Measurements from ENCODE around the gene SPO11. TPM values are rescaled to one million over a fixed set of nuclear protein-coding genes. Genes with fewer than 3 reads are reported as not detected.

Gene SPO11
- total RNA-seq, 2 experiments from 2014 or later, result not detected

DNA sequence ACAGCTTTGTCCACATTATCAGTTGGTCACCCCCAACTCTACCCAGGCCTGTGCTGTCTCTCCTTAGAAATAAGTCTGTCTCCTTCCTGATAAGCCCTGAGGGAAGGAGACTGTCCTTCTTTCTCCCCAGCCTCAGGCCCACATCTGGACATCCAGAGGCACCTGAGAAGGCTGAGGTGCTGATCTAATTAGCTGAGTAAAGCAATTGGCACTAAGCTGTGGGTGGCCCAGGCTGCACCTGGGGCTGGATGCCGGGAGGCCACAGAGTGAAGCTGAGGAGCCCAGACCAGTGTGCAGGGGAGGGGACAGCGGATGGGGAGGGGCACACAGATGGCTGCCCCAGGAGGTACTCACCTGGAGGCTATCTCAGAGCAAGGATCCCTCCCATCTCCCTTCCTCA, 37.0 kb upstream of the SPO11 start:
- H3K27ac Mint-ChIP-seq, result no peak overlapping the region
- no peaks in the 10 kb centered on the region for H3K36me3 Mint-ChIP-seq (ENCODE audit: low read depth)
- H3K27me3 Mint-ChIP-seq, result peaks cover 20% of the 10 kb centered on the region
- no peak for DNase-seq
- CTCF ChIA-PET, result no interaction called here
- POLR2A ChIA-PET, result no interaction called here
- no peaks in the 10 kb centered on the region for H3K4me1 Mint-ChIP-seq
- no peak overlapping the region for H3K4me3 Mint-ChIP-seq
- H3K9me3 Mint-ChIP-seq, result no peaks in the 10 kb centered on the region

DNA sequence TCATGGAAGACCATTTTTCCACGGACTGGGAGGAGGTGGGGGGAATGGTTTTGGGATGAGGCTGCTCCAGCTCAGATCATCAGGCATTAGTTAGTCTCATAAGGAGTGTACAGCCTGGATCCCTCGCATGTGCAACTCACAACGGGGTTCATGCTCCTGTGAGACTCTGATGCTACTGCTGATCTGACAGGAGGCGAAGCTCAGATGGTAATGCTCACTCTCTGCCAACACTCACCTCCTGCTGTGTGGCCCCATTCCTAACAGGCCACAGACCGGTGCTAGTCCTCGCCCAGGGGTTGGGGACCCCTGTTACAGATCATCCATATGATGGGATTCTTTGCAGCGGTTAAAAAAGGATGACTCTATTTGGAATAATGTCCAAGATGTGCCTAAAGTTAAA, 35.6 kb upstream of the SPO11 start:
- Mint-ChIP-seq H3K36me3 (ENCODE audit: low read depth) (no peaks in the 10 kb centered on the region), H3K4me1 (no peaks in the 10 kb centered on the region), H3K4me3 (no peak overlapping the region), H3K27ac (no peak overlapping the region), H3K9me3 (no peaks in the 10 kb centered on the region), H3K27me3 (peaks cover 12% of the 10 kb centered on the region)
- no peak for DNase-seq
- ChIA-PET CTCF (no interaction called here), POLR2A (no interaction called here)

GRCh38 chr20:57294550-57294949, 35.1 kb upstream of the SPO11 start:
- Mint-ChIP-seq H3K27ac (no peak overlapping the region), H3K36me3 (ENCODE audit: low read depth) (no peaks in the 10 kb centered on the region), H3K9me3 (no peaks in the 10 kb centered on the region), H3K4me1 (no peaks in the 10 kb centered on the region), H3K27me3 (peaks cover 12% of the 10 kb centered on the region), H3K4me3 (no peak overlapping the region)
- ChIA-PET CTCF (no interaction called here), POLR2A (no interaction called here)
- DNase-seq, result no peak

DNA sequence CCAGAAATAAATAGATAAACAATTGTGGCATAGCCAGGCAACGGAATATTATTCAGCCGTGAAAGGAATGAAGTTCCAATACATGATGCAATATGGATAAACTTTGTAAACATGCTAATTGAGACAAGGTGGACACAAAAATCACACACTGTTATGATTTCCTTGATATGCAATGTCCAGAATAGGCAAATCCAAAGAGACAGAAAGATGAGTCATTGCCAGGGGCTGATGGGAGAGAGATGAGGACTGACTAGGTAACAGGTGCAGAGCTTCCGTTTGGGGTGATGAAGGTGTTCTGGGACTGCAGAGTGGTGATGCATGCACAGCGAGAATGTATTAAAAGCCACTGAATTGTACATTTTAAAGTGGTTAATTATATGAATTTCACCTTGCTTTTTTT, 31.1 kb upstream of the SPO11 start:
- no peaks in the 10 kb centered on the region for H3K36me3 Mint-ChIP-seq (ENCODE audit: low read depth)
- H3K4me3 Mint-ChIP-seq, result no peak overlapping the region
- no peaks in the 10 kb centered on the region for H3K4me1 Mint-ChIP-seq
- H3K27me3 Mint-ChIP-seq, result peaks cover 11% of the 10 kb centered on the region
- POLR2A ChIA-PET, result no interaction called here
- CTCF ChIA-PET, result no interaction called here
- no peak overlapping the region for H3K27ac Mint-ChIP-seq
- no peaks in the 10 kb centered on the region for H3K9me3 Mint-ChIP-seq
- no peak for DNase-seq

GRCh38 chr20:57301026-57301425, 28.6 kb upstream of the SPO11 start:
- ChIA-PET POLR2A (no interaction called here), CTCF (no interaction called here)
- DNase-seq, result no peak
- Mint-ChIP-seq H3K27ac (no peak overlapping the region), H3K36me3 (ENCODE audit: low read depth) (no peaks in the 10 kb centered on the region), H3K4me1 (no peaks in the 10 kb centered on the region), H3K9me3 (no peaks in the 10 kb centered on the region), H3K4me3 (no peak overlapping the region), H3K27me3 (peaks cover 9% of the 10 kb centered on the region)

DNA sequence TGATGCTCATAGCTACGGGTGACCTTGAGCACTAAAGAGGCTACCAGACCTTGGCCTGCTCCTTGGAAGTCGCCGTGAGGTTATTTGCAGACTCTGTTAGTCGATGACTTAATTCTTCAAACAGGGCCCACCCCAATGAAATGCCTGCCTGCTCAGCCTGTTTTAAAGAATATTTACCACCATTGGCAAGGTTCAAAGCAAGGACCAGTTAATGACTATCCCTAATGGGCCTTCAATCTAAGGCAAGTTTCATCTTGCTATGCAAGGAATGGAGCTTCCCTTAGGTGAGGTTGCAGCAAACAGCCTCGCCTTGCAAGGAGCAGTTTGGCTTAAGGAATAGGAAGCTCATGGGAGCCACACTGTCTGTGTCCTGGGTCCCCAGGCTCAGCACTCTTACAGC, 22.9 kb upstream of the SPO11 start:
- Mint-ChIP-seq H3K4me1 (no peaks in the 10 kb centered on the region), H3K36me3 (ENCODE audit: low read depth) (no peaks in the 10 kb centered on the region), H3K4me3 (no peak overlapping the region), H3K9me3 (no peaks in the 10 kb centered on the region), H3K27me3 (no peaks in the 10 kb centered on the region), H3K27ac (no peak overlapping the region)
- no peak for DNase-seq
- POLR2A ChIA-PET, result no interaction called here
- CTCF ChIA-PET, result no interaction called here

DNA sequence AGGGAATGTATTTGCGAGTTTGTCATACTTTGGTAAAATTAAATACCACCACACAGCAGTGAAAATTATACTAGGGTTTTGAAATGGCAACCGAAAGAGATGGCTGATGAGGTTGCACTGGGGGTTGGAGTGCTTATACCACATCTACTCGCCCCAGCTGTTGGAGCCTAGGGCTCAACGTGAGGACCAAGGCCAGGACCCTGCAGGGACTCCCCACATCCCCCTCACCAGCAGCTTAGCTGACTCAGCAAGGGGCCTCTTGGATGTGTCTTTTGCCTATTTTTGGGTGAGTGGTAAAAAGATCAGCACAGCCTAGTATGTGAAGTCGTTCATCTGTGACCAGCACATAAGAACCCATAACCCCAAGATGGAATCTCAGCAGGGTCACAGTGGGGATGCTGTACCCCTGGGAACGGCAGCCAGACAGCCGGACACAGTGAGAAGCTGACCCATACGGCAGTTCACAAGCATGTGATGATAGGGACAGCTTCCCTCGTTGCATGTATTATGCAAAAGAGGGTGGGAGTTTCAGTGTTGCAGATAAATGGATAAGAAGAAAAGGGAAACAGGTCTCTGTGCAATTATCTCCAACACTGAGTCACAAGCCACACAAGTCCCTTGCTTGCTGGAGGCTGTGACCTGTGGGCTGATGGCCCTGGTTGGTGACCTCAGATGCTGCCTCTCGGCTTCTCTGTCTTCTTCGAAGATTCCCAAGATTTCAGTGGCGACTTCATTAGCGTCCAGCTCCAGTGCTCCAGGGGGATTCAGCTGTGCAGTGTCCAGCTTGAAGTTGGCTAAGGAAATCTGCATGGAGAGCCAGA, 20.9 kb upstream of the SPO11 start:
- no peak for DNase-seq
- ChIA-PET CTCF (no interaction called here), POLR2A (no interaction called here)
- Mint-ChIP-seq H3K27ac (no peak overlapping the region), H3K4me3 (no peak overlapping the region), H3K36me3 (ENCODE audit: low read depth) (no peaks in the 10 kb centered on the region), H3K4me1 (no peaks in the 10 kb centered on the region), H3K9me3 (no peaks in the 10 kb centered on the region), H3K27me3 (no peaks in the 10 kb centered on the region)

DNA sequence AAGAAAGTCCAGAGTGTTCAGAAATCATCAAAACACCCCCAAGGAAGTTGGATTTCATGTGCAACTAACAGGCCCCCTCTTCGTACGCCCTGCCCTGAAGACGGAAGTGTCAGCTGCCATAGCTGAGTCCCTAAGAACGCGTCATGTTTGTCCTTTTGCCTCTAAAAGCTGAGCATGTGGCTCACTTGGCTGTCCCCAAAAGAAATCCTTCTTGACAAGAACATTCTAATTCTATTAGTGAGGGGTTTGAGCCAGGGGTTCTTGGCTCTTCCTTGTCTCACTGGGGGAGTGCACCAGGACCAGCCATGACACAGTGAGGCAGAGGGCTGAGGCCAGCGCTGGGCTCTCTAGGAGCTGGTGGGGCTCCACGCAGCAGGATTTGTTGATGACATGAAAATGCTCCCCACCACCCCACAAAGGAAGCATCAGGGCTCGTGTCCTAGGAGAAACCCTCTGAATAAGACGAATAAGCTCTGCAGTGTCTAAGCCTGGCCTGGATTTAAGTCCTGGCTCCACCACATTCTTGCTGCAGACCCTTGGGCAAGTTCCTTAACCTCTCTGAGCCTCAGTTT, 20.0 kb upstream of the SPO11 start:
- Mint-ChIP-seq H3K36me3 (ENCODE audit: low read depth) (no peaks in the 10 kb centered on the region), H3K27me3 (no peaks in the 10 kb centered on the region), H3K27ac (no peak overlapping the region), H3K4me3 (no peak overlapping the region), H3K4me1 (no peaks in the 10 kb centered on the region), H3K9me3 (no peaks in the 10 kb centered on the region)
- ChIA-PET POLR2A (no interaction called here), CTCF (no interaction called here)
- DNase-seq, result no peak

DNA sequence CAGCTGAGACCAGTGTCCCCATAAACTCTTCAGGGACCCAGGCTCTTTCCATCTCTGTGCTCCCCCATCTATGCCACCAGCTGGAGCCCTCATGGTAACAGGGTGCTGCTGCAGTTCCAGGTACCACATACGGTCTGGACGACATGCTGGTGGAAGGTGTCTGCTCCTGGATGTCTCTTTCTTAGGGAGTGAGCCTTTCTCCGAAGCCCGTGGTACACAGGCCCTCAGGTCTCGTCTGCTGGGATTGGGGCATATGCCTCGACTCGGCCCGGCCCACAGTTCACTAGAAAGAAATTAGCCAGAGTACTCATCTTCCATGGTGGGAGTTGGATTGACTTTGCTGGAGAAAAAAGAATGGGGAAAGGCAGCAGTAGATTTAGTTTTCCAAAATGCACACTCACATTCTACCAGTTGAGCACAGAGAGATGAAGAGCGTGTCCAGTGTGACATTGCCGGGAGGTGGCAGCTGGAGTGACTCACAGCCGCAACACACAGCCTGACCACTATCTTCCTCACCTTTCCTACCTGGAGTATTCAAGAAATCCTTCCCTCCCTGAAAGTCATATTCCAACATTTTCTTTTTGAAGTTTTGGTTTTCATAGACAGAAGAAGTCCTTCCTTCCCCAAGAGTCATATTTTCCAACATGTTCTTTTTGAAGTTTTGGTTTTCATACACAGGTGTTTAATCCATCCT, 18.6 kb upstream of the SPO11 start:
- POLR2A ChIA-PET, result no interaction called here
- no peak overlapping the region for H3K4me3 Mint-ChIP-seq
- DNase-seq, result no peak
- no peaks in the 10 kb centered on the region for H3K9me3 Mint-ChIP-seq
- no peaks in the 10 kb centered on the region for H3K27me3 Mint-ChIP-seq
- H3K27ac Mint-ChIP-seq, result no peak overlapping the region
- H3K4me1 Mint-ChIP-seq, result no peaks in the 10 kb centered on the region
- CTCF ChIA-PET, result no interaction called here
- H3K36me3 Mint-ChIP-seq (ENCODE audit: low read depth), result no peaks in the 10 kb centered on the region

DNA sequence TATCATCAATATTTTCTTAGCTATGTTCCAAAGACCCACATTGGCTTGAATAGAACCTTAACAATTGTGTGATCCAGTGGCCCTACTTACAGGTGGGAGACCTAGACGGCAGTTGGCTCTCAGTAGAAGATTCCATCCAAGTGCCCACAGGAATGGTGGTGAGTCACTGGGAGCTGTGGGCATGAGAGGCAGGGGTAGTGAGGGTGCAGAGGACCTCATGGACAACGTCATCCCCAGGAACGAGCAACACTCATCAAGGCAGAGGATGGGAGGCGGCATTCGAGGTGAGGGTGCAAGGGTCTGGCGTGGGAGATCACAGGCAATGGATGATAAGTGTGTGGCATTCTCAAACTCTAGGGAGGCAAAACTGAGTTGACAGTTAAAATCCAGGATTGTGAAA, 17.5 kb upstream of the SPO11 start:
- Mint-ChIP-seq H3K36me3 (ENCODE audit: low read depth) (no peaks in the 10 kb centered on the region), H3K4me1 (no peaks in the 10 kb centered on the region), H3K27ac (no peak overlapping the region), H3K9me3 (no peaks in the 10 kb centered on the region), H3K4me3 (no peak overlapping the region), H3K27me3 (no peaks in the 10 kb centered on the region)
- DNase-seq, result no peak
- POLR2A ChIA-PET, result no interaction called here
- CTCF ChIA-PET, result no interaction called here

DNA sequence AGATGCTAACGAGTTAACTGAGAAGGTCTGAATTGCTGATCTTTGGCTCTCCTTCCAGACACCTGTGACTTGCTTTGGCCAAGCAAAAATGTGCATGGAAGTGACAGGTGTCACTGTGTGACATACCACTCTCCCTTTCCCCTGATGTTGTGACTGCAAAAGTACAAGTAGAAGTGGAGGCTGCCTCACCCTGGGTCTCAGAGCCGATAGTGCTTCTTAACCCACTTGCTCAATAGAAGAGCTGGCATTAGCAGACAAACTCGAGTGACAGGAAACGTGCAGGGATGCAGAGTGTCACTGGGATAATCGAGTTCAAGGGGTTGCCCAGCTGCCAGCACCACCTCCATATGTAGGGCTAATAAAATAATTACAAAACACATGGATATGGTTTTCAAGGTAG, 16.4 kb upstream of the SPO11 start:
- no peaks in the 10 kb centered on the region for H3K9me3 Mint-ChIP-seq
- ChIA-PET POLR2A (no interaction called here), CTCF (no interaction called here)
- no peaks in the 10 kb centered on the region for H3K36me3 Mint-ChIP-seq (ENCODE audit: low read depth)
- no peaks in the 10 kb centered on the region for H3K4me1 Mint-ChIP-seq
- no peak for DNase-seq
- H3K27ac Mint-ChIP-seq, result no peak overlapping the region
- no peak overlapping the region for H3K4me3 Mint-ChIP-seq
- no peaks in the 10 kb centered on the region for H3K27me3 Mint-ChIP-seq

- Mint-ChIP-seq H3K27ac (no peak overlapping the region), H3K4me1 (no peaks in the 10 kb centered on the region), H3K4me3 (no peak overlapping the region), H3K27me3 (peaks cover 3% of the 10 kb centered on the region), H3K9me3 (no peaks in the 10 kb centered on the region), H3K36me3 (ENCODE audit: low read depth) (no peaks in the 10 kb centered on the region)
- CTCF ChIA-PET, result no interaction called here
- no peak for DNase-seq
- POLR2A ChIA-PET, result no interaction called here
Measured at GRCh38 chr20:57313951-57314350, 15.7 kb upstream of the SPO11 start.

- CTCF ChIA-PET, result no interaction called here
- H3K36me3 Mint-ChIP-seq (ENCODE audit: low read depth), result no peaks in the 10 kb centered on the region
- no peak overlapping the region for H3K27ac Mint-ChIP-seq
- no peaks in the 10 kb centered on the region for H3K4me1 Mint-ChIP-seq
- POLR2A ChIA-PET, result no interaction called here
- no peak for DNase-seq
- no peak overlapping the region for H3K4me3 Mint-ChIP-seq
- H3K9me3 Mint-ChIP-seq, result no peaks in the 10 kb centered on the region
- H3K27me3 Mint-ChIP-seq, result peaks cover 11% of the 10 kb centered on the region
Measured at GRCh38 chr20:57315083-57315975, 14.3 kb upstream of the SPO11 start.

Data from activated CD4-positive, alpha-beta T cell treated with anti-CD3 and anti-CD28 coated beads, Interleukin-2, amount 10 ng/mL, durations not matched to agents 7 days and 5 days (primary cell).